GM19023 (cell line): ENCODE measurements around the gene SYNCRIP.
"Not testable (repeated sequence)": the region's sequence is repeated elsewhere in the genome, so short reads cannot be mapped to it uniquely, and the experiment has no call there.

ENCODE experiments used
- ATAC-seq: cut with Tn5 transposase; IDR thresholded peaks from one replicate; pipeline ENCODE4 v1.9.1; 2021; ENCODE audit warnings: mild to moderate bottlenecking, moderate library complexity; ENCODE audit not compliant: unreplicated experiment

SYNCRIP gene

GRCh38 chr6:85600713-85601313 lies 41.9 kb downstream of the SYNCRIP start:
- no peak for ATAC-seq

GRCh38 chr6:85594197-85594930 lies 48.3 kb downstream of the SYNCRIP start:
- peak; percentile 10 for ATAC-seq

GRCh38 chr6:85593438-85594196 lies 49.1 kb downstream of the SYNCRIP start, which contains the start of gene SNX14:
Gene SNX14 (minus strand): TSS chr6:85593858. CDS start chr6:85593718, 140 bp downstream.
- ATAC-seq, result peak; percentile 87

GRCh38 chr6:85592033-85592432 lies 50.7 kb downstream of the SYNCRIP start:
- no peak for ATAC-seq

- no peak for ATAC-seq
These were observed 51.5 kb downstream of the SYNCRIP start for GRCh38 chr6:85591207-85591606.

GRCh38 chr6:85585741-85586140 lies 56.9 kb downstream of the SYNCRIP start:
- ATAC-seq, result no peak

- ATAC-seq, result not testable (repeated sequence)
These were observed 59.9 kb downstream of the SYNCRIP start for GRCh38 chr6:85582832-85583231.

GRCh38 chr6:85581572-85581971 lies 61.1 kb downstream of the SYNCRIP start:
- ATAC-seq, result no peak

- ATAC-seq, result peak; percentile 82
These were observed 61.8 kb downstream of the SYNCRIP start for GRCh38 chr6:85580878-85581267.

- ATAC-seq, result peak; percentile 24
These were observed 62.4 kb downstream of the SYNCRIP start for GRCh38 chr6:85580118-85580877.

- no peak for ATAC-seq
These were observed 63.1 kb downstream of the SYNCRIP start for GRCh38 chr6:85579581-85579980.

GRCh38 chr6:85576476-85576875 lies 66.2 kb downstream of the SYNCRIP start:
- ATAC-seq, result no peak

- no peak for ATAC-seq
These were observed 67.6 kb downstream of the SYNCRIP start for GRCh38 chr6:85574932-85575598.

- no peak for ATAC-seq
These were observed 73.4 kb downstream of the SYNCRIP start for GRCh38 chr6:85569323-85569722.

GRCh38 chr6:85568411-85568810 lies 74.3 kb downstream of the SYNCRIP start:
- no peak for ATAC-seq

GRCh38 chr6:85565736-85566135 lies 77.0 kb downstream of the SYNCRIP start:
- no peak for ATAC-seq

GRCh38 chr6:85564223-85564622 lies 78.5 kb downstream of the SYNCRIP start:
- not testable (repeated sequence) for ATAC-seq
